HCEC 1CT (cell line): ENCODE measurements around the gene MMD2.

Experiments used
- DNase-seq: peaks from one replicate; pipeline ENCODE4 v3.0.0-alpha.2; 2017

The MMD2 gene

DNA sequence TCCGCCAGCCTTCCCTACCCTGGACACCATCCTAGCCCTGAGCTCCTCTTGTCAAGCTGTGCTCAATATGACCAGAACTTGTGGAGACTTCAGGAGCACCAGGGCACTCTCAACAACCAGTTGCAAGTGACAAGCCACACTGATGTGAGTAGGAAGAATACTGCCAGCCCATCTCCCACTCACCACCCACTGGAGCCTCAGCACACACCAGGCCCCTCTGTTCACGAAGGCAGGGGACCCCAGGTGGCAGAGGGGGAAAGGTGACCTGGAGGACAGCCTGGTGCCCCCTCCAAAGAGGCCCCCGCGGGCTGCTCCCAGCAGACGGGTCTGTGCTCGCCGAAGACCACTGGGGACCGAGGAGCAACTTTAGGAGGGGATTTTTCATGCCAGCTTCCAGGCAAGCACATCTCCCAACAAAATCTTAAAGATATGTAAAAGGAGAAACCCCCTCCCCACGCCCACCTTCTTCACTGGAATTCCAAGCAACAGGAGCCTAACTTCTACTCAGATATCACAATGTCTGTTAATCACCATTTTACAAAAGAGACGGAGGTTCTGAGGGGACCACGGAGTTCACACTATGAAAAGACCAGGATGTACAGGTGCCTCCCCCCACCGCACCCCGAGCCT is 1.0 kb downstream of the MMD2 start:
- DNase-seq, result no peak

DNA sequence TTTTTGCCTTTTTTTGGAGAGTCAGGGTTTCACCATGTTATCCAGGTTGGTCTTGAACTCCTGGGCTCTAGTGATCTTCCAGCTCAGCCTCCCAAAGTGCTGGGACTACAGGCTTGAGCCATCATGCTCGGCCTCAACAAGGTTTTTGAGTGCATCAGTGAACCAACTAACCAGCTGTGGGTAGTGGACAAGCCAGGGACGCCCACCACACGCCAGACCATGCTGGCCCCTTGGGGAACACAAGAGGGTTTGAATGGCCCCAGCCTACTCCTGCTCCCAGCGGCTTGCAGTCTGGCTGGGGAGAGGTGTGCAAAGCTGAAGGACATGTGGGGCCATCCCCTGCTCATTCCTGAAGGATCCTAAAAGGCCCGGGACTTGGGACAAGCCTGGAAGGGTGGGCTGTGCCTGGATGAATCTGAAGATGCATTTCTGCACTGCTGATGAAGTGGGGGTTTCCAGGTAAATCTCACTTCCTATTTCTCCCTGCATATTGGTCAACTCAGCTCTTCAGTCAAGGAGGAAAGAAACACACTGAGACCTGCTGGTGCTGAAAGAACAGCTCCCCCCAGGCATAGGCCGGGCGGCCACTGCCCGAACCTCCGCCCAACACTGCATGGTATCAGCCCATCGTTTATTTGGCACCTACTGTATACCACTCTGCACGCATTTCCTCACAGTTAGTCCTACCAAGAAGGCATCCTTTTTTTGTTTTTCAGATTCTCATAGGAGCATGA is 6.9 kb downstream of the MMD2 start:
- DNase-seq, result no peak

DNA sequence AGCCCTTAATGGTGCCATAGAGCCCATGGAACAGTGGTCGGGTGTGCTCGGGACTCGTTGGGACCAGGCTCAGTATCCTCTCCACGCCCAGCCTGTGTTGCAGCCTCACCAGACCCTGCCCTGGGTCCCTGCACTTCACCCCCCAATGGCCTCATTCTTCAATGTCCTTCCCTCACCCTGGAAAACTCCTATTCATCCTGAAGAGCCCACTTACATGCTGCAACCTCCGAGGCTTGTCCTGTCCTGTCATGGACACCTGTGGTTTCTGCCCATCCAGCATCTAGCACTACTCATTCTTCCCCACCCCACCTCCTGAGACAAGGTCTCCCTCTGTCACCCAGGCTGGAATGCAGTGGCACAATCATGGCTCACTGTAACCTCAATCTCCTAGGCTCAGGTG is 7.7 kb downstream of the MMD2 start:
- no peak for DNase-seq

DNA sequence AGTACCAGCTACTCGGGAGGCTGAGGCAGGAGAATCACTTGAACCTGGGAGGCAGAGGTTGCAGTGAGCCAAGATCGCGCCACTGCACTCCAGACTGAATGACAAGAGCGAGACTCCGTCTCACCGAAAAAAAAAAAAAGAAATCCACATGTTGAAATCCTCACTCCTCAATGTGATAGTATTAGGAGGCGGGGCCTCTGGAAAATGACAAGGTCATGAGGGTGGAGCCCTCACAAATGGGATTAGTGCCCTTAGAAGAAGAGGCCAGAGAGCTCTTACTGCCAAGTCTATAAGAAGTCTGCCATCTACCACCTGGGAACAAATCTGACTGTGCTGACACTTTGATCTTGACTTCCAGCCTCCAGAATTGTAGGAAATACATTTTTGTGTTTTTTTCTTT is 10.6 kb downstream of the MMD2 start:
- DNase-seq, result no peak

DNA sequence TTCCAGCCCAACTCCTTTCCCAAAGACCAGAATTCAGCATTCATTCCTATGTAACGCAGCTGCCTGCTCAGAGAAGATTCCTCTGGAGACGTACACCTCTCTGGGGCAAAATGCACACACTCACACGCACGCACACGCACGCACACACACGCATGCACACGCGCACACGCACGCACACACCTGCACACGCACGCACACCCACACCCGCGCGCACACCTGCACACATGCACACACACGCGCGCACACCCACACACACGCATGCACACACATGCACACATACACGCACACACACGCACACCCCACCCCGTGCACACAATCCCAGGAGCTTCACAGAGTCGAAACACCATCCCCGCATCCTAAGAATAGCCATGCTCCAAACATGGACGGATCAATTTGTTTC is 13.0 kb downstream of the MMD2 start:
- no peak for DNase-seq

DNA sequence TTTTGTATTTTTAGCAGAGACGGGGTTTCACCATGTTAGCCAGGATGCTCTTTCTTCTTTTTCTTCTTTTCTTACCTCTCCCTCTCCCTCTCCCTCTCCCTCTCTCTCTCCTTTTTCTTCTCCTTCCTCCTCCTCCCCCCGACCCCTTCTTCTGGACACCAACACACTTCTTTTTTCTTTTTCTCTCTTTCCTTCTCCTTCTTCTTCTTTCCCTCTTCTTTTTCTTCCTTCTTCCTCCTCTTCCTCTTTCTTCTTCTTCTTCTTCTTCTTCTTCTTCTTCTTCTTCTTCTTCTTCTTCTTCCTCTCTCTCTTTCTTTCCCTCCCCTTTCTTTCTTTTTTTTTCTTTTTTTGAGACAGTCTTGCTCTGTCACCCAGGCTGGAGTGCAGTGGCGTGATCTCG is 14.0 kb downstream of the MMD2 start:
- DNase-seq, result no peak

DNA sequence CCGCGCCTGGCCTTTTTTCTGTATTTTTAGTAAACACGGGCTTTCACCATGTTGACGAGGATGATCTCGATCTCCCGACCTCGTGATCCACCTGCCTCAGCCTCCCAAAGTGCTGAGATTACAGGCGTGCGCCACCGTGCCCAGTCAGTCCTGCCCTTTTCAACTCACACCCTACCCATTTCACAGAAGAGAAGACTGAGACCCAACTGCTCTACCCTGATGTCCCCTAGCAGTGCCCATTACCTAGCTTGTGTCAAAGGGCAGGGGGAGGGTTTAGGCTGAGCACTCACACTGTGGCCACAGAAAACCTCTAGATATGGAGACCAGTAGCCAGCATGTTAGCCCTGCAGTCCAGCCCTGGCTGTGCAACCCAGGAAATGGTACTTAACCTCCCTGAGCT is 15.7 kb downstream of the MMD2 start:
- no peak for DNase-seq

DNA sequence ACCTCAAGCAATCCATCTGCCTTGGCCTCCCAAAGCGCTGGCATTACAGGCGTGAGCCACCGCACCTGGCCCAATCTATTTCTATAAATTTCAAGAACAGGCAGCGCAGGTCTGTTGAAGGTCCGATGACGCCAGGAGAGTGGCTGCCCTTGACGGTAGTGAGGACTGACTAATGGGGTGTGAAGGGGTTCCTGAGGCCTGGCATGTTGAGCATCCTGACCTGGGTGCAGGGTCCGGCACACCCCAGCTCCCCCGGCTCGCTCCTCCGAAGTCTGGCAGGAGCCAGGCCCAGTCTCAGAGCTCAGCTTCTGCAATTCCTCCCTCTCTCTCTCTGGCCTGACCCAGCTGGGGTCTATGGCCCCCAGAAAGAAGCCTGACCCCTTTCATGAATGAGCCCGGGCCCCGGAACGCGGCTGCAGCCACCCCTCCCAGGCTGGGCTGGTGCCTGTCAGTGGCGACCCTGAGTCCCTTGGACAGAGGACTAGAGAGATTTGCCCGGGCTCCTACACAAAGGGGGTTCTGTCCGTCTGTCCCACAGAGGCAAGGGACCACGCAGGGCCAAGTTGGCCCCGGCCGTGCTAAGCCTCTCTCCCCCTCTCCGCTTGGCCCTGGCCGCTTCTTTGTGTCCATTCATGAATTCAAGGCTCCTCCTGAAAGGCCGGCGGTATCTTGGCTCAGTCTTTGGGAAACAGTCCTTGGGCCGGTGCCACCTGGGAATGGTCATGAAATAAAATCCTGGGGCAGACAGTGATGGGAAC is 18.8 kb downstream of the MMD2 start:
- DNase-seq, result no peak

DNA sequence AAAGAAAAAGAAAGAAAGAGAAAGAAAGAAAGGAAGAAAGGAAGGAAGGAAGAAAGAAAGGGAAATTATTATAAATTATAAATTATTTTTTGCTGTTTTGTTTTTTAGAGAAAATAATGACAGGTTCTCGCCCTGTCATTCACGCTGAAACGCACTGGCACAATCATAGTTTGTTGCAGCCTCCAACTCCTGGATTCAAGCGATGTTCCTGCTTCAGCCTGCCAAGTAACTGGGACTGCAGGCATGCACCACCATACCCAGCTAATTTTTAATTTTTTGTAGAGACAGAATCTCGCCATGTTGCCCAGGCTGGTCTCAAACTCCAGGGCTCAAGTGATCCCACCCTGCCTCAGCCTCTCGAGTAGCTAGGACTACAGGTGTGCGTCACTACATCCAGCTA is 21.6 kb downstream of the MMD2 start:
- no peak for DNase-seq

DNA sequence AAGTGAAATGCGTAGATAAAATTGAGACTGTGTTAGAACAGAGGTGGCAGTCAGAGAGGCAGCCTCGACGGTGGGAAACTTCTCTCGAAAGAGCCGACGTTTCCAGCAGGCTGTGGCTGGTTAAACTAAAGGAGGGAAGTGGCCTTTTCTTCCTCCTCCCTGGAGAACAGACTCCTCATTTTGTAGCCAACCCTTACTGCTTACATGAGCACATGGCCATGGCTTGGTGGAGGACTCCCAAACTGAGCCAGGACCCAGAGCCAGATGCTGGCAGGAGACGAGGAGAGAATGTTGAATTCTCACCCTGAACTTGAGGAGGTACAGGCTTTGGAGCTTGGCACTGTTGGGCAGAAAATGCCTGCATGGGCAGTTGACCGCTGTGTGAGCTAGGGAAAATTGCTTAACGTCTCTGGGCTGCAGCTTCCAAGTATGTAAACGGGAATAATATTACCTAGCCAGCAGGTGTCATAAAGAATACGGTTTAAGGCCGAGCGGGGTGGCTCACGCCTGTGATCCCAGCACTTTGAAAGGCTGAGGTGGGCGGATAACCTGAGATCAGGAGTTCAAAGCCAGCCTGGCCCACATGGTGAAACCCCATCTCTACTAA is 24.5 kb downstream of the MMD2 start:
- no peak for DNase-seq

DNA sequence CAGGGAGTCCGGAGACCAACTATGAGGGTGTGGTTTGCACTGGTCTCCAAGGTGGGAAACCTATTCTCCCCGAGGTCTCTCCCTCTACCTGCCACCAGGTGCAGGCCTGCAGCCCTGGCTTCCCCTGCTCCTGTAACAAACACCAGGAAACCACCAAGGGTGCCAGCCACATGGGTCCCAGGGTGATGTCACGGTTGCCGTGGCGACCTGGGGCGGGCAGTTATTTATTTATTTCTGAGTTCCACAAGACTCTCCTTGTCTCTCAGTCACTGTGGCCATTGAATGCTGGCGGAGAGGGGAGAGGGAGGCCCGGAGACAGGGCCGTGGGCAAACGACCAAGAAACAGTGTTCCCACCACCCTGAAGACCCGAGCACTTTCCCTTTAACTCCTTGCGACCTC is 27.0 kb downstream of the MMD2 start:
- no peak for DNase-seq

DNA sequence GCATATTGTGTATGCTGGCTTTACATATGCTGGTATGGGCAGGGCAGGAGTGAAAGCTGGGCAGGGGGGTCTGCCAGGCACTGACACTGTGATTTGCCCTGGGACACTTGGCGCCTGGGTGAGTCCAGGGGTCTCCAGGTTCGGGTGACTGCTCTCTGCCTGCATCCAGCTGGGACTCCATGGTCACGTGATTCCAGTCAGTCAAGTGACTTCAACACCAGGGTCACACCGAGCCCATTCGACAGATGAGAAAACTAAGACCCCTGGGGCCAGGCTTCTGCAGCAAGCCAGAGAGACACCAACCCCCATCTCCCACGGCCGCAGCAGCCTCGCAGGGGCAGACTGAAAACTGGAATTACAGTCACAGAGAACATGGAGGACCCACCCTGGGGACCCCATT is 30.0 kb downstream of the MMD2 start:
- DNase-seq, result no peak

DNA sequence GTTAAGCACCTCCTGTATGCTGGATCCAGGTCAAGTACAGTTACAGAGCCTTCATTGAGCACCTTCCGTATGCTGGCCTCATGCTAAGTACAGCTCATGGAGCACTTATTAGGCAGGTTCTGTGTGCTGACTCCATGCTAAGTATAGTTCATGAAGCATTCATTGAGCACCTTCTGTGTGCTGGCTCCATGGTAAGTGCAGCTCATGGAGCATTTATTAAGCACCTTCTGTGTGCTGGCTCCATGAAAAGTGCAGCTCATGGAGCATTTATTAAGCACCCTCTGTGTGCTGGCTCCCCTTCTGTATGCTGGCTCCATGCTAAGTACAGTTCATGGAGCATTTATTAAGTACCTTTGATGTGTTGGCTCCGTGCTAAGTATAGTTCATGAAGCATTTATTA is 30.5 kb downstream of the MMD2 start:
- no peak for DNase-seq

DNA sequence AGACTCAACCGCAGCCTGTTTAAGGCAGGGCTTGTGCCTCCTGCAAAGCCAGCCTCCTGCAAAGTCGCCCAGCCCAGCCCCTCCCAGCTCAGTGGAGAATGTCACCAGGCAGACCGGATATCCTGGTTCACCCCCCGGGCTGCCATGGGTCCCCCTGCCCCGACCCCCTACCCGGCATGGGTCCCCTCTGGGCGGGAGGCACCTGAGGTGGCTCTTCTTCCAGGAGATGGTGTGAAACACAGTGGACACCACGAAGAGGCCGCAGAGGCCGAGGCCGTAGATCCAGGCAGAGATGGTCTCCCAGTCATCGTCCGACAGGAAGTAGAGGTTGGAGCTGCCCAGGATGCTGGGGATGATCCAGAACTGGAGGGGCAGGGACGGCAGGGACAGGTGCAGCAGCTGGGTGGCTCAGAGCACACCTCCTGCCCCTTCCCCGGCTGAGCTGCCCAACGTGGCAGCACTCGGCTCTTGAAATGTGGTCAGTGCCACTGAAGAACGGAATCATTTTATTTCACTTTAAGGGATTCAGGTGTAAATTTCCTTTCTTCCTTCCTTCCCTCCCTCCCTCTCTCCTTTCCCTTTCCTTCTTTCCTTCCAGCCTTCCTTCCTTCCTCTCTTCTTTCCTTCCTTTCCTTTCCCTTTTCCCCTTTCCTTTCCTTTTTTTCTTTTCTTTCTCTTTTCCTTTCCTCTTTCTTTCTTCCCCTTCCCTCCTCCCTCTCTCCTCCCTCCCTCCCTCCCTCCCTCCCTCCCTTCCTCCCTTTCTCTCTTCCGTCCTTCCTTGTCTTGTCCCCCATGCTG is 38.8 kb downstream of the MMD2 start:
- no peak for DNase-seq

DNA sequence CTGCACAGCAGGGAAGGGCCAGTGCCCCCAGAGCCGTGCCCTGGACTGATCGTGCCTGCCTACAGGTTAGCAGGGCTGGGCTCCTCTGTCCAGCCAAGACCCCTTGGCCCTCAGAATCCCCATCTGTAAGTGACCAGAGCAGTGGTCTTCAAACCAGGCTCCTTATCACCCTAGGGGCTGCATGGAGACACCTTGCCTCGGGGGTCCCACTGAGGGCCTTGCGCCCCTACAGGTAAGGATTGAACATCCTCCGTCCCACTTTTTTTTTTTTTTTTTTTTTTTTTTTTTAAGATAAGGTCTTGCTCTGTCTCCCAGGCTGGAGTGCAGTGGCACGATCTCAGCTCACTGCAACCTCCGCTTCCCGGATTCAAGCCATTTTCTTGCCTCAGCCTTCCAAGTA is 42.9 kb downstream of the MMD2 start:
- DNase-seq, result no peak

DNA sequence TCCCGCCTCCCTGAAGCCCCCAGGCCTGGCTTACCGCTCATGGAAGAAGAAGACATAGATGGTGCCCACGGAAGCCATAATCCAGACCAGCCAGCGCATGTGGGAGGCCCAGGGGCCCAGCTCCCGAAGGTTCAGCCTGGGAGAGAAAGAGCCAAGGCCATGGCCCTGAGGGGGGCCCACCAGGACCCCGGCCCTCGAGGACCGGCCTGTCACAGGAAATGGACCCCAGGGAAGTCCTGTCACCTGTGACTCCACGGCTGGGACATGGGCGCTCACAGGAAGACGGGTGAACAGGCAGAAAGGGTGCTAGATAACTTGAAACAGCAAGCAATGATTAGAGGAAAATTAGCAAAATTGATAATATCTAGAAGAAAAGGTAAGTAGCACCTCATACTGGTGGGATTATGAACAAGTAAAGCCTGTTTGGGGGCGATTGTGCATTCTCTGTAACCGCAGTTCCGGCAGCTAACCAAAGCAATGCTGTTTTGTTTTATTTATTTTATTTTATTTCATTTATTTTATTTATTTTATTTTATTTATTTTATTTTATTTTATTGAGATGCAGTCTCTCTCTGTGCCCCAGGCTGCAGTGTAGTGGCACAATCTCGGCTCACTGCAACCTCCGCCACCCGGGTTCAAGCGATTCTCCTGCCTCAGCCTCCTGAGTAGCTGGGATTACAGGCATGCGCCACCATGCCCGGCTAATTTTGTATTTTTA is 47.7 kb downstream of the MMD2 start:
- no peak for DNase-seq

DNA sequence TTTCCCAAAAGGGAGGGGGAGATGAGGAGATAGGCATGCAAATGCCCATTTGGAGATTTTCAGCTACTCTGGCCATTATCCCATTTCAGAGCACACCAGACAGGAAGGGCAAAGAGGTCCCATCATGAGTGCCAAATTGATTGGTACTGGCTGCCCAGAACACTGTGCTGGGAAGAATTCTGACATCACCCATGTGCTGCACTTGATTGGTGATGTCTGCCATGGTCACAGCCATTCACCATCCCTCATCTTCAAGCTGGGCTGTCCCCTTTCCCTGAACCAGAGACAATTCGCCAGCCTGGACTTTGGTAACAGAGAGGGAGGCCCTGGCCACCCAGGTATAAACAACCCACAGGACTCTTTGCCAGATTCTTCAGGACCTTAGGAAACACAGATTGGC is 52.3 kb downstream of the MMD2 start:
- DNase-seq, result no peak

DNA sequence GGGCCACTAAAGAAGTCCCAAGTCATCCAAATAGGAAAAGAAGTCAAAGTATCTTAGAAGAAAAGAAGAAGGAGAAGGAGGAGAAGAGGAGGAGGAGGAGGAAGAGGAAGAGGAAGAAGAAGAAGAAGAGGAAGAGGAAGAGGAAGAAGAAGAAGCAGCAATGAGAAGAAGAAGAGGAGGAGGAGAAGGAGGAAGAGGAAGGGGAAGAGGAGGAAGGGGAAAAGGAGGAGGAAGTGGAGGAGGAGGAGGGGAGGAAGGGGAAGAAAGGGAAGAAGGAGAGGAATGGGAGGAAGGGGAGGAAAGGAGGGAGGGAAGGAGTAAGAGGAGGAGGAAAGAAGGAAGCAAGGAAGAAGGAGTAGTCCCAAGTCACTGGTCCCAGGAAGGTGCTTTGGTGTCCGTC is 53.8 kb downstream of the MMD2 start:
- no peak for DNase-seq

DNA sequence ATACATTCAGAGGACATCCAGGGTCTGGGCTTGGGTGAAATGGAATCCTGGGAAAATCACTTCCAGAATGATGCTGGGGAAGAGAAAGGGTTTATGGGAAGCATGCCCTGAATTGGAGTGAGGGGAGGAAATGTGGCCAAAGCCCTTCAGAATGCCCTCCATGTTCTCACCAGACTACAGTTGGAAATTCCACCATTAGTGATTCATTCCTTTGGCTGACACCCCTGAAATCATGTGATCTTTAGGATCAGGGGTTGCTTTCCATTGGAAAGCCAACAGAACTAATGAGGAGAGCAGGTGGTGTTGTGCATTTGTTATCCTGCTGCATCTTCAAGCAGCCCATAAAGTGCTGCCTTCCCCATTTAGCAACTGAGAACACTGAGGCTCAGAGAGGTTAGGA is 54.6 kb downstream of the MMD2 start:
- DNase-seq, result no peak

DNA sequence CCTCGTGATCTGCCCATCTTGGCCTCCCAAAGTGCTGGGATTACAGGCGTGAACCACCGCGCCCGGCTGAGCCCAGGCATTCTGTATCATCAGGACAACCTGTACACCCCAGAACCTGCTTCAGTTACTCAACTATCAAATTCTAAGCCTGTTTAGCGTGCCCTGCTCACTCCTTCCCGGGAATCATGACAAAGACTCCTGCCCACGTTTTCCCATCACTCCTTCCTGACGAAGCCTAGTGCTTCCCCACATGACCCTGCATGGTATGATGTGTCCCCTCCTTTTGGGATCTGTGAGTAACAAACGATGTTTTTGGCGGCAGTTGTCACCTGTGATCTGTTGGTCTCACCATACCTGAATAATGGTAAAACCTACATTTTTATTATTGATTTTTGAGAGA is 63.2 kb downstream of the MMD2 start:
- DNase-seq, result no peak

DNA sequence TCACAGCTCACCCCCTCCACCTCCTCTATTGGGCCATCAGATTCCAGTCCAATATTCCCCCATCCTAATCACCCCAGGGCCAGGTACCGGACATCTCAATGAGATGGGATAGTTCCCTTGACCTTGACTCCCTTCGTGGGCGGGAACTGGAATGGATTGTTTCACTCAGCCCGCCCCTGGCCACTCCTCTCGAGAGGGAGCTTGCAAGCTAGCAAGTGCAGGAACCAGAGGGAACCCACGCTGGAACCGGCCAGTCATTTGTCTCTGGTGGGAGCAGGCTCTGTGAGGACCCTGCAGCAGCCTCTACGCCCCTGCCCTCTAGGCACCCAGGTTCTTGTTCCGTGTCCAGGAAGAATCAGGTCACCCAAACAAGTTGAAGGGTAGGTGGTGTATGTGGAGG is 64.5 kb downstream of the MMD2 start:
- DNase-seq, result no peak

DNA sequence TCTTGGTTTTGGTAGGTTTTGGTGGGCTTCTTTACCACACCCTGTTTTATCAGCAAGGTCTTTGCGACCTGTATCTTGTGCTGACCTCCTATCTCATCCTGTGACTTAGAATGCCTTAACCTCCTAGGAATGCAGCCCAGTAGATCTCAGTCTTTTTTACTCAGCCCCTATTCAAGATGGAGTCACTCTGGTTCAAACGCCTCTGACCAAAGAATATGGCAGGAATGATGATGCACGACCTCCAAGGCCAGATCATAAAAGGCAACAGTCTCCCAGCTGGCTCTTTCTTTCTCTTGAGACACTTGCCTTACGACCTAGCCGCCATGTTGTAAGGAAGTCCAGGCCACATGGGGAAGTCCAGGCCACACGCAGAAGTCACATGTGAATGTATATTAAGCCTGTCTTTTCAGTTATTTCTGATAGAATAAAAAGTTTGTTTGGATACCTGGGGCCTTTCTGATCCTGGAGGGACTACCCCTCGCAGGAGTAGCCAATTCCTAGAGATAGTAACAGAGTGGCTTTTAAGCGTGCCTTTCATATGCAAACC is 65.0 kb downstream of the MMD2 start:
- no peak for DNase-seq
